ENCODE data around the gene PSD4.

Gene PSD4

GRCh38 chr2:113142290-113142689 lies 31.5 kb upstream of the PSD4 start:
- no peak for DNase-seq (ENCODE audit: low read depth)

- DNase-seq (ENCODE audit: low read depth), result no peak
These were observed 29.5 kb upstream of the PSD4 start for GRCh38 chr2:113144259-113144658.

- DNase-seq (ENCODE audit: low read depth), result no peak
These were observed 24.9 kb upstream of the PSD4 start for GRCh38 chr2:113148606-113149552.

- DNase-seq (ENCODE audit: low read depth), result no peak
These were observed 24.1 kb upstream of the PSD4 start for GRCh38 chr2:113149553-113150257.

GRCh38 chr2:113150258-113150601 lies 23.5 kb upstream of the PSD4 start:
- DNase-seq (ENCODE audit: low read depth), result no peak

GRCh38 chr2:113155331-113155730 lies 18.4 kb upstream of the PSD4 start:
- DNase-seq (ENCODE audit: low read depth), result no peak

GRCh38 chr2:113156278-113157117 lies 17.3 kb upstream of the PSD4 start:
- DNase-seq (ENCODE audit: low read depth), result no peak

- DNase-seq (ENCODE audit: low read depth), result no peak
These were observed 16.5 kb upstream of the PSD4 start for GRCh38 chr2:113157118-113157896.

- peak; percentile 29 for DNase-seq (ENCODE audit: low read depth)
These were observed 15.6 kb upstream of the PSD4 start for GRCh38 chr2:113157897-113158753.

- DNase-seq (ENCODE audit: low read depth), result no peak
These were observed 14.8 kb upstream of the PSD4 start for GRCh38 chr2:113158884-113159553.

GRCh38 chr2:113160248-113160647 lies 13.5 kb upstream of the PSD4 start:
- DNase-seq (ENCODE audit: low read depth), result no peak

- no peak for DNase-seq (ENCODE audit: low read depth)
These were observed 12.8 kb upstream of the PSD4 start for GRCh38 chr2:113160962-113161361.

- no peak for DNase-seq (ENCODE audit: low read depth)
These were observed 11.6 kb upstream of the PSD4 start for GRCh38 chr2:113162173-113162572.

GRCh38 chr2:113162869-113163268 lies 10.9 kb upstream of the PSD4 start:
- no peak for DNase-seq (ENCODE audit: low read depth)

GRCh38 chr2:113164215-113164929 lies 9.4 kb upstream of the PSD4 start:
- DNase-seq (ENCODE audit: low read depth), result no peak

GRCh38 chr2:113164930-113165585 lies 8.7 kb upstream of the PSD4 start:
- DNase-seq (ENCODE audit: low read depth), result no peak

GRCh38 chr2:113166187-113166645 lies 7.6 kb upstream of the PSD4 start:
- no peak for DNase-seq (ENCODE audit: low read depth)

GRCh38 chr2:113167115-113167932 lies 6.4 kb upstream of the PSD4 start:
- no peak for DNase-seq (ENCODE audit: low read depth)

Data from amniotic epithelial cell (primary cell).